Epithelial cell of prostate (primary cell): Measurements from ENCODE around the gene RFX4.
"Not testable (repeated sequence)": the region's sequence is repeated elsewhere in the genome, so short reads cannot be mapped to it uniquely, and the experiment has no call there.

Experiments used
- DNase-seq: peaks from one replicate; pipeline ENCODE4 v3.0.0-alpha.2; 2011; ENCODE audit warnings: low read depth, low spot score
- H3K27ac ChIP-seq: fragments of 450-650 bp; 2 replicates; pipeline ENCODE4 v1.5.1; 2017; ENCODE audit warnings: mild to moderate bottlenecking

The RFX4 gene

GRCh38 chr12:106588771-106589170 lies 6.0 kb downstream of the RFX4 start:
- H3K27ac ChIP-seq: no peak overlapping the region
- DNase-seq: no peak

GRCh38 chr12:106590601-106591000 lies 7.8 kb downstream of the RFX4 start:
- no peak for DNase-seq
- no peak overlapping the region for H3K27ac ChIP-seq

GRCh38 chr12:106594447-106594846 lies 11.6 kb downstream of the RFX4 start:
- no peak for DNase-seq
- H3K27ac ChIP-seq: no peak overlapping the region

GRCh38 chr12:106595268-106595667 lies 12.5 kb downstream of the RFX4 start:
- H3K27ac ChIP-seq: no peak overlapping the region
- DNase-seq: no peak

- H3K27ac ChIP-seq: no peak overlapping the region
- DNase-seq: no peak
These were observed 15.2 kb downstream of the RFX4 start for GRCh38 chr12:106598003-106598402.

GRCh38 chr12:106599302-106599701 lies 16.5 kb downstream of the RFX4 start:
- H3K27ac ChIP-seq: no peak overlapping the region
- DNase-seq: no peak

- no peak overlapping the region for H3K27ac ChIP-seq
- no peak for DNase-seq
These were observed 17.7 kb downstream of the RFX4 start for GRCh38 chr12:106600503-106600902.

- no peak overlapping the region for H3K27ac ChIP-seq
- no peak for DNase-seq
These were observed 18.2 kb downstream of the RFX4 start for GRCh38 chr12:106601031-106601430.

- H3K27ac ChIP-seq: no peak overlapping the region
- DNase-seq: no peak
These were observed 18.7 kb downstream of the RFX4 start for GRCh38 chr12:106601496-106601895.

GRCh38 chr12:106602076-106602475 lies 19.3 kb downstream of the RFX4 start:
- no peak overlapping the region for H3K27ac ChIP-seq
- no peak for DNase-seq

GRCh38 chr12:106605254-106605653 lies 22.4 kb downstream of the RFX4 start:
- DNase-seq: no peak
- H3K27ac ChIP-seq: no peak overlapping the region

GRCh38 chr12:106620588-106620987 lies 37.8 kb downstream of the RFX4 start:
- DNase-seq: not testable (repeated sequence)

GRCh38 chr12:106625976-106626375 lies 43.2 kb downstream of the RFX4 start:
- no peak for DNase-seq

More at GRCh38 chr12:106620588-106620987, 37.8 kb downstream of the RFX4 start:
- H3K27ac ChIP-seq: not testable (repeated sequence)

GRCh38 chr12:106629797-106630659 lies 47.2 kb downstream of the RFX4 start:
- no peak overlapping the region for H3K27ac ChIP-seq
- no peak for DNase-seq

More at GRCh38 chr12:106625976-106626375, 43.2 kb downstream of the RFX4 start:
- H3K27ac ChIP-seq: no peak overlapping the region

- H3K27ac ChIP-seq: no peak overlapping the region
- no peak for DNase-seq
These were observed 48.3 kb downstream of the RFX4 start for GRCh38 chr12:106631150-106631549.

GRCh38 chr12:106631797-106632196 lies 49.0 kb downstream of the RFX4 start:
- DNase-seq: no peak
- H3K27ac ChIP-seq: no peak overlapping the region

GRCh38 chr12:106632797-106633450 lies 50.1 kb downstream of the RFX4 start:
- DNase-seq: no peak
- H3K27ac ChIP-seq: no peak overlapping the region

GRCh38 chr12:106633451-106633823 lies 50.6 kb downstream of the RFX4 start:
- H3K27ac ChIP-seq: no peak overlapping the region
- DNase-seq: no peak

- H3K27ac ChIP-seq: no peak overlapping the region
- DNase-seq: no peak
These were observed 51.4 kb downstream of the RFX4 start for GRCh38 chr12:106634206-106634605.

GRCh38 chr12:106643000-106643399 lies 60.2 kb downstream of the RFX4 start:
- H3K27ac ChIP-seq: no peak overlapping the region
- DNase-seq: no peak

- DNase-seq: no peak
- H3K27ac ChIP-seq: no peak overlapping the region
These were observed 61.7 kb downstream of the RFX4 start for GRCh38 chr12:106644335-106645073.
